ENCODE measurements around the gene KCTD1.

Gene KCTD1

GRCh38 chr18:26415631-26416030, 132.7 kb downstream of the KCTD1 start:
- TF ChIP-seq CTCF (IDR thresholded peaks at IDR 0.05; ENCODE audit: insufficient read depth, low read length) (no peak), REST (IDR thresholded peaks at IDR 0.05; ENCODE audit: insufficient replicate concordance, low read depth) (no peak), POLR2AphosphoS5 (IDR thresholded peaks at IDR 0.05; ENCODE audit: low read depth) (no peak), SPI1 (IDR thresholded peaks at IDR 0.05; ENCODE audit: borderline replicate concordance, low read depth) (no peak)
- DNase-seq (ENCODE audit: low read depth in 1 of 2, low spot score in 1 of 2) = no peak
- H3K27ac ChIP-seq (replicated peaks) = no peak overlapping the region
- H3K27me3 ChIP-seq (ENCODE audit: insufficient read depth, poor library complexity, severe bottlenecking) = no peaks in the 10 kb centered on the region
- no peak overlapping the region for H3K4me3 ChIP-seq (replicated peaks; ENCODE audit: insufficient read depth, low read length)

- TF ChIP-seq CTCF (IDR thresholded peaks at IDR 0.05; ENCODE audit: insufficient read depth, low read length) = no peak
- TF ChIP-seq GABPA (IDR thresholded peaks at IDR 0.05; ENCODE audit: low read depth) = no peak
- TF ChIP-seq SPI1 (IDR thresholded peaks at IDR 0.05; ENCODE audit: borderline replicate concordance, low read depth) = no peak
- TF ChIP-seq REST (IDR thresholded peaks at IDR 0.05; ENCODE audit: insufficient replicate concordance, low read depth) = no peak
- Histone ChIP-seq H3K27ac (replicated peaks) (no peak overlapping the region), H3K27me3 (ENCODE audit: insufficient read depth, poor library complexity, severe bottlenecking) (no peaks in the 10 kb centered on the region), H3K4me3 (replicated peaks; ENCODE audit: insufficient read depth, low read length) (no peak overlapping the region)
- DNase-seq (ENCODE audit: low read depth in 1 of 2, low spot score in 1 of 2) = no peak
Measured at GRCh38 chr18:26414901-26415440, 133.4 kb downstream of the KCTD1 start.

GRCh38 chr18:26409091-26409490, 139.3 kb downstream of the KCTD1 start:
- no peaks in the 10 kb centered on the region for H3K27me3 ChIP-seq (ENCODE audit: insufficient read depth, poor library complexity, severe bottlenecking)
- DNase-seq (ENCODE audit: low read depth in 1 of 2, low spot score in 1 of 2) = no peak
- no peak overlapping the region for H3K27ac ChIP-seq (replicated peaks)
- H3K4me3 ChIP-seq (replicated peaks; ENCODE audit: insufficient read depth, low read length) = no peak overlapping the region
- TF ChIP-seq POLR2AphosphoS5 (IDR thresholded peaks at IDR 0.05; ENCODE audit: low read depth) (no peak), SPI1 (IDR thresholded peaks at IDR 0.05; ENCODE audit: borderline replicate concordance, low read depth) (no peak), REST (IDR thresholded peaks at IDR 0.05; ENCODE audit: insufficient replicate concordance, low read depth) (no peak), CTCF (IDR thresholded peaks at IDR 0.05; ENCODE audit: insufficient read depth, low read length) (no peak), GABPA (IDR thresholded peaks at IDR 0.05; ENCODE audit: low read depth) (no peak)
